ENCODE results near the gene RCOR1. TPM values are rescaled to one million over a fixed set of nuclear protein-coding genes. Genes with fewer than 3 reads are reported as not detected.

The RCOR1 gene
- total RNA-seq, 1 experiment from 2014 or later, result 25.4 TPM

- TF ChIP-seq STAT6 (CRISPR knock-in tag; conservative IDR thresholded peaks at IDR 0.05; ENCODE audit: low read depth) (no peak), ZNF532 (CRISPR knock-in tag; IDR thresholded peaks at IDR 0.05; ENCODE audit: borderline replicate concordance) (no peak), ZBTB21 (CRISPR knock-in tag; IDR thresholded peaks at IDR 0.05; ENCODE audit: borderline replicate concordance) (0 out of 2 replicates have a peak, but pooled peaks have one; percentile 10), NR1H2 (CRISPR knock-in tag; IDR thresholded peaks at IDR 0.05) (no peak), GTF2I (CRISPR knock-in tag; conservative IDR thresholded peaks at IDR 0.05) (no peak), HMGA2 (CRISPR knock-in tag; IDR thresholded peaks at IDR 0.05) (no peak), NR2C2 (CRISPR knock-in tag; IDR thresholded peaks at IDR 0.05) (no peak), FOXP4 (CRISPR knock-in tag; IDR thresholded peaks at IDR 0.05) (peak; percentile 24; the same call in 1 of the 2 replicates), OVOL2 (CRISPR knock-in tag; IDR thresholded peaks at IDR 0.05; ENCODE audit: borderline replicate concordance) (no peak), ZNF416 (CRISPR knock-in tag; IDR thresholded peaks at IDR 0.05) (no peak), CREB1 (CRISPR knock-in tag; IDR thresholded peaks at IDR 0.05) (no peak), E2F4 (CRISPR knock-in tag; IDR thresholded peaks at IDR 0.05; ENCODE audit: borderline replicate concordance, low read depth) (no peak), MLX (CRISPR knock-in tag; IDR thresholded peaks at IDR 0.05) (no peak), HMGXB4 (CRISPR knock-in tag; IDR thresholded peaks at IDR 0.05) (no peak), ELF4 (CRISPR knock-in tag; IDR thresholded peaks at IDR 0.05; ENCODE audit: low read depth) (no peak), TP53 (CRISPR knock-in tag; IDR thresholded peaks at IDR 0.05) (no peak), SP1 (CRISPR knock-in tag; conservative IDR thresholded peaks at IDR 0.05) (0 out of 2 replicates have a peak, but pooled peaks have one; percentile 47), ATF6 (CRISPR knock-in tag; IDR thresholded peaks at IDR 0.05) (no peak), ZBTB43 (CRISPR knock-in tag; IDR thresholded peaks at IDR 0.05) (no peak)
Observed at GRCh38 chr14:102760496-102761193, 168.2 kb downstream of the RCOR1 start (continued).
